H1 (cell line): ENCODE data around the gene MPP3. TPM values are rescaled to one million over a fixed set of nuclear protein-coding genes. Genes with fewer than 3 reads are reported as not detected.

ENCODE experiments used
- CHD1 ChIP-seq: IDR thresholded peaks from 2 replicates; pipeline ENCODE4 v1.6.1; 2012; ENCODE audit warnings: low read depth, low read length, improper control_type of control experiment
- RNF2 ChIP-seq: fragments of 200-900, 300-1000 bp; sonication (generic); IDR thresholded peaks from 2 replicates; pipeline ENCODE4 v1.7.1; 2016; ENCODE audit warnings: borderline replicate concordance, low read depth, mild to moderate bottlenecking, antibody characterized with exemption, low read length; ENCODE audit not compliant: poor library complexity, severe bottlenecking; ENCODE audit errors: missing control alignments
- polyA plus RNA-seq, 7 experiments: library from polyadenylated mRNA; depleted of rRNA in 3 of 7; stranded (reverse) in 5 of 7; unstranded in 2 of 7; fragments of >200 nt in 5 of 7; fragments of 200-250 nt in 2 of 7; gene quantifications; 1 replicate in 5 of 7; 2 replicates in 1 of 7; 4 replicates in 1 of 7; pipeline versions ENCODE4 v1.2.1 to v1.2.3, GENCODE V29; 2011 to 2013; ENCODE audit warnings: missing spikeins in 2 of 7, mixed read lengths in 2 of 7
- total RNA-seq: library from RNA; stranded (reverse); fragmentation: NEBNext Ultra II Directional; extraction: Animal tissue kit (Norgen Biotek cat#: 25700); gene quantifications from 2 replicates; pipeline ENCODE4 v1.2.1, GENCODE V29; 2021

Gene MPP3
- total and polyA plus RNA-seq, 2 of the 8 experiments (the other 6 are each of a cell fraction or from before 2014, with no cell fraction given), result 3.1 to 6.1 TPM

DNA sequence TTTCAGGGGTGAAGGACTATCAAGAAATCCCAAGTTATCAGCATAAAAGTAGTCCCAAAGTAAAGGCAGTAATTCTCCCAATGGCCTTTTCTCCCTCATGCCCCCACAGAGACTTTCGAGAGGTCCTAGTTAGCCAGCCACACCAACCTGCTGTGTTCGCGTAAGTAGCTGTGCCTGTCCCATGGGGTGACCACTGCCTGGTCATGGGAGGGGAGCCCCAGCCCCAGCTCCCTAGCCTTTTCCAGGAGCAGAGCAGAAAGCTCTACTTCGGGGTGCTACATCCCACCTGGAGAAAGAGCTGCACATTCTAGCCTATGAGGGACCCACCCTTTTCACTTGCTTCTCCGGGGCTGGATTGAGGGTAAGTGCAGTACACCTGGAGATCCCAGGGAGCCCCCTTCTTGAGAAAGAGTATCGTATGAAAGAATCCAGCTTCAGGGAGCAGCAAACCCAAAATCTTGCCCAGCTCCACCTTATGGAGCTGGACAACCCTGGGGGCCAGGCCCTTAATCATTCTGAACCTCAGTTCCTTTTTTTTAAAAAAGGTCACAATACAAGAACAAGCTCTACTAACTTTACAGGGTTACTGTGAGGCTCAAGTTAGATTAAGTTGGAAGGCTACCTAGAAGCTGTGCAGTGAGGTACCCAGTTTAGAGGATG is 65.8 kb downstream of the MPP3 start (continued):
- no peak for TF ChIP-seq RNF2
- TF ChIP-seq CHD1, result no peak
- TF ChIP-seq, all 59 proteins: peak for 0
